OCI-LY7 (cell line): Measurements from ENCODE around the gene SCN8A. TPM values are rescaled to one million over a fixed set of nuclear protein-coding genes. Genes with fewer than 3 reads are reported as not detected.
"Not testable (repeated sequence)": the region's sequence is repeated elsewhere in the genome, so short reads cannot be mapped to it uniquely, and the experiment has no call there.

ENCODE experiments used
- BruUV-seq: library from RNA; stranded (reverse); fragments of 400-500 nt; replicated peaks from 2 replicates; lab custom pipeline; 2021; lab: Mats Ljungman, UMichigan
- CTCF ChIA-PET: fragments of 300-600 bp; sonication (Branson Sonifier 250); formaldehyde crosslinking; loops from one replicate; lab custom pipeline; 2022; ENCODE audit warnings: antibody characterized with exemption; ENCODE audit not compliant: unreplicated experiment; lab: Charles Lee
- POLR2A ChIA-PET: fragments of 300-600 bp; sonication (Branson Sonifier 250); formaldehyde crosslinking; loops from one replicate; lab custom pipeline; 2022; ENCODE audit warnings: antibody characterized with exemption; lab: Charles Lee
- DNase-seq: peaks from one replicate; pipeline ENCODE4 v3.0.0-alpha.2; 2015; ENCODE audit warnings: low spot score
- H2AFZ ChIP-seq: fragments of 200-600 bp; sonication (generic), shearing (Covaris generic); 2 replicates; pipeline ENCODE4 v1.6.1; 2014; ENCODE audit warnings: mild to moderate bottlenecking, antibody characterized with exemption, low read length, moderate library complexity
- H3K27ac ChIP-seq: fragments of 200-600 bp; sonication (generic); 2 replicates; pipeline ENCODE4 v1.5.1; 2014; ENCODE audit warnings: mixed run types, low read depth, mild to moderate bottlenecking, moderate library complexity, low read length, inconsistent platforms; ENCODE audit not compliant: poor library complexity, severe bottlenecking
- H3K36me3 ChIP-seq: fragments of 200-600 bp; sonication (generic); 2 replicates; pipeline ENCODE4 v1.6.1; 2014; ENCODE audit warnings: mild to moderate bottlenecking, antibody characterized with exemption, low read length, moderate library complexity, mixed read lengths; ENCODE audit not compliant: insufficient read depth
- H3K4me1 ChIP-seq: fragments of 200-600 bp; sonication (generic); 2 replicates; pipeline ENCODE4 v1.5.1; 2014; ENCODE audit warnings: mild to moderate bottlenecking, low read length; ENCODE audit not compliant: insufficient read depth, poor library complexity, severe bottlenecking
- H3K4me2 ChIP-seq: fragments of 200-600 bp; sonication (generic); 2 replicates; pipeline ENCODE4 v1.6.1; 2014; ENCODE audit warnings: mild to moderate bottlenecking, low read length
- H3K4me3 ChIP-seq: fragments of 200-600 bp; sonication (generic); 2 replicates; pipeline ENCODE4 v1.5.1; 2014; ENCODE audit warnings: mild to moderate bottlenecking, low read depth, low read length; ENCODE audit not compliant: poor library complexity, severe bottlenecking
- H3K79me2 ChIP-seq: fragments of 200-600 bp; sonication (generic); 2 replicates; pipeline ENCODE4 v1.6.1; 2016; ENCODE audit warnings: low read depth, mild to moderate bottlenecking, low read length, moderate library complexity, mixed read lengths; ENCODE audit not compliant: insufficient read depth
- H3K9me2 ChIP-seq: fragments of 200-600 bp; sonication (generic); 2 replicates; pipeline ENCODE4 v1.6.1; 2016; ENCODE audit warnings: mild to moderate bottlenecking, low read length, mixed read lengths; ENCODE audit not compliant: insufficient read depth
- H3K9me3 ChIP-seq: fragments of 200-600 bp; sonication (generic); 2 replicates; pipeline ENCODE4 v1.6.1; 2014; ENCODE audit warnings: mild to moderate bottlenecking, mixed run types, low read length, mixed read lengths
- H4K20me1 ChIP-seq: fragments of 200-600 bp; sonication (generic); 2 replicates; pipeline ENCODE4 v1.6.1; 2014; ENCODE audit warnings: mild to moderate bottlenecking, antibody characterized with exemption, low read length, moderate library complexity, mixed read lengths; ENCODE audit not compliant: insufficient read depth
- EZH2phosphoT487 ChIP-seq: fragments of 200-600 bp; sonication (generic); IDR thresholded peaks from 2 replicates; pipeline ENCODE4 v1.6.1; 2018; ENCODE audit warnings: low read depth, borderline replicate concordance, mild to moderate bottlenecking, mixed run types, antibody characterized with exemption, low read length, moderate library complexity, mixed read lengths
- intact Hi-C: fragments of 100-400 bp; cut with micrococcal nuclease; formaldehyde crosslinking; loops from one replicate; pipeline ENCODE4 v1.10.0; 2022; ENCODE audit not compliant: unreplicated experiment
- total RNA-seq, 2 experiments: library from RNA; depleted of rRNA in 1 of 2; stranded (reverse); fragments of >200 nt in 1 of 2; shearing (Covaris generic) in 1 of 2; gene quantifications; 2 replicates each; pipeline ENCODE4 v1.2.3, GENCODE V29; 2014 to 2022
- TF ChIP-seq, protein P1 (sequence below): fragments of 200-600 bp; sonication (generic); conservative IDR thresholded peaks from 2 replicates; pipeline ENCODE4 v1.5.1; 2014; ENCODE audit warnings: mild to moderate bottlenecking, antibody characterized with exemption, low read length, moderate library complexity, mixed read lengths

The SCN8A gene
- total RNA-seq, 2 experiments from 2014 or later = 0.88 to 2.6 TPM

DNA sequence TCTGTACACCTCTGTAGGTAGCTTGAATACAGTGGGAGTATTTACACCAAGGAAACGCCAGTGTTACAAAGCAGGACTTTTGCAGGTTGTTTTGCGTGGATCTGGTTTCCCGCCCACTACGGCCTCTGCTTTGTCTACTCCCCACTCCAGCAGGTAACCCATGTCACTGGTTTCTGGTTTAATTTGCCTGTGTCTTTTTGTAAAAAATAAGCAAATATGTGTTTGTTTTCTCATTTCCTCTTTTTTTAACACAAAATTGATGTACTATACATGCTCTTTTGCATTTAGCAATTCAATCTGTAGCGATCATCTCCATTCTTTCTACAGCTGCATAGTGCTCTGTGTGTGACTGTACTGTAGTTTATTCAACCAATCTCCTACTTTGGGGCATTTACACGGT is 43.4 kb upstream of the SCN8A start:
- POLR2A ChIA-PET = no interaction called here
- H3K4me1 ChIP-seq = no peaks in the 10 kb centered on the region
- H3K4me3 ChIP-seq = no peak overlapping the region
- intact Hi-C loops = no loop called here
- H3K36me3 ChIP-seq = no peaks in the 10 kb centered on the region
- no peak overlapping the region for H2AFZ ChIP-seq
- no peaks in the 10 kb centered on the region for H3K9me3 ChIP-seq
- no peak overlapping the region for H3K4me2 ChIP-seq
- no peaks in the 10 kb centered on the region for H3K9me2 ChIP-seq
- DNase-seq = no peak
- H3K79me2 ChIP-seq = no peaks in the 10 kb centered on the region
- CTCF ChIA-PET = no interaction called here
- no TSS peak for BruUV-seq
- no peak overlapping the region for H3K27ac ChIP-seq
- TF ChIP-seq, protein P1, sequence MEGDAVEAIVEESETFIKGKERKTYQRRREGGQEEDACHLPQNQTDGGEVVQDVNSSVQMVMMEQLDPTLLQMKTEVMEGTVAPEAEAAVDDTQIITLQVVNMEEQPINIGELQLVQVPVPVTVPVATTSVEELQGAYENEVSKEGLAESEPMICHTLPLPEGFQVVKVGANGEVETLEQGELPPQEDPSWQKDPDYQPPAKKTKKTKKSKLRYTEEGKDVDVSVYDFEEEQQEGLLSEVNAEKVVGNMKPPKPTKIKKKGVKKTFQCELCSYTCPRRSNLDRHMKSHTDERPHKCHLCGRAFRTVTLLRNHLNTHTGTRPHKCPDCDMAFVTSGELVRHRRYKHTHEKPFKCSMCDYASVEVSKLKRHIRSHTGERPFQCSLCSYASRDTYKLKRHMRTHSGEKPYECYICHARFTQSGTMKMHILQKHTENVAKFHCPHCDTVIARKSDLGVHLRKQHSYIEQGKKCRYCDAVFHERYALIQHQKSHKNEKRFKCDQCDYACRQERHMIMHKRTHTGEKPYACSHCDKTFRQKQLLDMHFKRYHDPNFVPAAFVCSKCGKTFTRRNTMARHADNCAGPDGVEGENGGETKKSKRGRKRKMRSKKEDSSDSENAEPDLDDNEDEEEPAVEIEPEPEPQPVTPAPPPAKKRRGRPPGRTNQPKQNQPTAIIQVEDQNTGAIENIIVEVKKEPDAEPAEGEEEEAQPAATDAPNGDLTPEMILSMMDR = no peak
- no peak for TF ChIP-seq EZH2phosphoT487
- H4K20me1 ChIP-seq = no peaks in the 10 kb centered on the region

GRCh38 chr12:51548241-51548640 is 42.8 kb upstream of the SCN8A start:
- DNase-seq = no peak
- H2AFZ ChIP-seq = no peak overlapping the region
- H3K36me3 ChIP-seq = no peaks in the 10 kb centered on the region

DNA sequence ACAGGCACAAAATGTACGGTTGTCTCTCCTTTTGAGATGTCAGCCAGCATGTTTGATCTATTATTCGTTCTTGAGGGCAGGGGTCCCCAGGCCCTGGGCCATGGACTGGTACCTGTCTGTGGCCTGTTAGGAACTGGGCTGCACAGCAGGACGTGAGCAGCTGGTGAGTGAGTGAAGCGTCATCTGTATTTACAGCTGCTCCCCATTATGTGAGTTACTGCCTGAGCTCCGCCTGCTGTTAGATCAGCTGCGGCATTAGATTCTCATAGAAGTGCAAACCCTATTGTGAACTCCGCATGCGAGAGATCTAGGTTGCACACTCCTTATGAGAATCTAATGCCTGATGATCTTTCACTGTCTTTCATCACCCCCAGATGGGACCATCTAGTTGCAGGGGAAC is 41.4 kb upstream of the SCN8A start:
- Histone ChIP-seq H4K20me1 (no peaks in the 10 kb centered on the region), H3K4me1 (no peaks in the 10 kb centered on the region), H3K36me3 (no peaks in the 10 kb centered on the region), H2AFZ (no peak overlapping the region), H3K4me3 (no peak overlapping the region), H3K9me2 (no peaks in the 10 kb centered on the region), H3K27ac (no peak overlapping the region), H3K79me2 (no peaks in the 10 kb centered on the region), H3K4me2 (no peak overlapping the region), H3K9me3 (no peaks in the 10 kb centered on the region)
- TF ChIP-seq, protein P1 = no peak
- TF ChIP-seq EZH2phosphoT487 = no peak
- DNase-seq = no peak
- POLR2A ChIA-PET = no interaction called here
- CTCF ChIA-PET = no interaction called here
- intact Hi-C loops = no loop called here
- BruUV-seq = no TSS peak

More at GRCh38 chr12:51548241-51548640, 42.8 kb upstream of the SCN8A start:
- no peaks in the 10 kb centered on the region for H3K4me1 ChIP-seq
- BruUV-seq = no TSS peak
- ChIA-PET POLR2A (no interaction called here), CTCF (no interaction called here)
- no peaks in the 10 kb centered on the region for H3K79me2 ChIP-seq
- H3K9me2 ChIP-seq = no peaks in the 10 kb centered on the region
- H3K9me3 ChIP-seq = no peaks in the 10 kb centered on the region
- no peak overlapping the region for H3K4me2 ChIP-seq
- H3K27ac ChIP-seq = no peak overlapping the region
- no peak for TF ChIP-seq EZH2phosphoT487
- TF ChIP-seq, protein P1 = no peak
- intact Hi-C loops = no loop called here
- H3K4me3 ChIP-seq = no peak overlapping the region
- H4K20me1 ChIP-seq = no peaks in the 10 kb centered on the region

GRCh38 chr12:51568271-51569032 is 22.6 kb upstream of the SCN8A start:
- H3K36me3 ChIP-seq, H3K4me3 ChIP-seq, H3K27ac ChIP-seq, BruUV-seq, H3K9me3 ChIP-seq, DNase-seq, POLR2A ChIA-PET, H4K20me1 ChIP-seq, CTCF ChIA-PET, H3K9me2 ChIP-seq, H2AFZ ChIP-seq, H3K79me2 ChIP-seq, H3K4me2 ChIP-seq, intact Hi-C loops, H3K4me1 ChIP-seq: not testable (repeated sequence)
